Fibroblast of the aortic adventitia (primary cell): ENCODE measurements around the gene NEAT1. TPM values are rescaled to one million over a fixed set of nuclear protein-coding genes. Genes with fewer than 3 reads are reported as not detected.

ENCODE experiments used
- DNase-seq: peaks from one replicate; pipeline ENCODE4 v3.0.0-alpha.2; 2010; ENCODE audit warnings: low read depth
- H3K4me3 ChIP-seq: 2 replicates; pipeline ENCODE4 v1.5.1; 2011; ENCODE audit warnings: low read depth, mild to moderate bottlenecking, control low read depth, low read length, moderate library complexity
- total RNA-seq: library from RNA; depleted of rRNA; stranded (reverse); fragments of >200 nt; gene quantifications from 2 replicates; pipeline ENCODE4 v1.2.3, GENCODE V29; 2012; ENCODE audit warnings: low replicate concordance
- TF ChIP-seq, protein P1 (sequence below): IDR thresholded peaks from 2 replicates; pipeline ENCODE4 v1.5.1; 2011; ENCODE audit warnings: mild to moderate bottlenecking, low read length, control low read depth, inconsistent platforms; ENCODE audit not compliant: insufficient read depth

The NEAT1 gene
- total RNA-seq, 1 donor: 527 TPM

DNA sequence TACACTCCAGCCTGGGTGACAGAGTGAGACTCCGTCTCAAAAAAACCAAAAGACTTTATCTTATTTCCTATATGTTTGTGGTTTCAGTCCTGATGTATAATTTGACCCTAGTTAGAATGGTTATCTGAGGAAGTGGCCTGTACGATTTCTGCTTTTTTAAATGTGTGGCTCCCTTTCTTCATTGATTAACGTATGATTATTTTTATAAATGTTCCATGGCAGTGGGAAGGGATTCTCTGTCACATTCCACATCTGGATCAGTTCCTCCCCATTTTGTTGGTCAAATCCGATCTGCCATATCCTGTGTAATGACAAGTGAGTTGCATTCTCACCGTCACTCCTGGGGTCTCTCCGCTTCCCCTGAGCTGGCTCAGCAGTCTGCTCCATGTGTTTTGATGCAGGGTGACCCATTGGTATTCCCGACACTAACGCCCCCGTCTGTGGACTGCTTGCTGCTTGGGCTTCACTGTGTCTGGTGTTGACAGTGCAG lies 20.3 kb downstream of the NEAT1 start:
- peak; percentile 44 for DNase-seq

DNA sequence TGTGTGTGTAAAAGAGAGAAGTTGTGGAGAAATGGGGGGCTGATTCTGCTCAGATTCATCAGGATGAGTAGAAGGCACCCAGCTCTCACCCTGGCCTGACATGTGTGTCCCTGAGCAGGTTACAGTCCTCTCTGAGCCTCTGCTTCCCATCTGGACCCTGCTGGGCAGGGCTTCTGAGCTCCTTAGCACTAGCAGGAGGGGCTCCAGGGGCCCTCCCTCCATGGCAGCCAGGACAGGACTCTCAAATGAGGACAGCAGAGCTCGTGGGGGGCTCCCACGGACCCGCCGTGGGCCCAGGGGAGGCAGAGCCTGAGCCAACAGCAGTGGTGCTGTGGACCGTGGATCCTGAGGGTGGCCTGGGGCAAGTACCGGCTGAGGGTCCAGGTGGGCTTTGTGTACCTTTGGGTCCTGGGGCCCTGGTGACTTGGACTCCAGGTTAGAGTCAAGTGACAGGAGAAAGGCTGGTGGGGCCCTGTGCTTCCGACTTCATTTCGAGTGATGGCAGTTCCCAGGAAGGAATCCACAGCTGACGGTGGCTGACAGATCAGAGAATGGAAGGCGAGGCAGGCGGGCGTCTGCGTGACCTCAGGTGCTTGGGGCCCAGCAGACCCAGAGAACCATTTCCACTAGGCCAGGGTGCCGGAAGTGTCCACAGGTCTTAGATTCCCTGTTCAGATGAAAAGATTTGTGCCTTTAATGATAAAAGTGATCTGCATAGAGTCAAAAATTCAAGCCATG lies 21.9 kb downstream of the NEAT1 start:
- TF ChIP-seq, protein P1, sequence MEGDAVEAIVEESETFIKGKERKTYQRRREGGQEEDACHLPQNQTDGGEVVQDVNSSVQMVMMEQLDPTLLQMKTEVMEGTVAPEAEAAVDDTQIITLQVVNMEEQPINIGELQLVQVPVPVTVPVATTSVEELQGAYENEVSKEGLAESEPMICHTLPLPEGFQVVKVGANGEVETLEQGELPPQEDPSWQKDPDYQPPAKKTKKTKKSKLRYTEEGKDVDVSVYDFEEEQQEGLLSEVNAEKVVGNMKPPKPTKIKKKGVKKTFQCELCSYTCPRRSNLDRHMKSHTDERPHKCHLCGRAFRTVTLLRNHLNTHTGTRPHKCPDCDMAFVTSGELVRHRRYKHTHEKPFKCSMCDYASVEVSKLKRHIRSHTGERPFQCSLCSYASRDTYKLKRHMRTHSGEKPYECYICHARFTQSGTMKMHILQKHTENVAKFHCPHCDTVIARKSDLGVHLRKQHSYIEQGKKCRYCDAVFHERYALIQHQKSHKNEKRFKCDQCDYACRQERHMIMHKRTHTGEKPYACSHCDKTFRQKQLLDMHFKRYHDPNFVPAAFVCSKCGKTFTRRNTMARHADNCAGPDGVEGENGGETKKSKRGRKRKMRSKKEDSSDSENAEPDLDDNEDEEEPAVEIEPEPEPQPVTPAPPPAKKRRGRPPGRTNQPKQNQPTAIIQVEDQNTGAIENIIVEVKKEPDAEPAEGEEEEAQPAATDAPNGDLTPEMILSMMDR: no peak
- H3K4me3 ChIP-seq: no peak overlapping the region
- DNase-seq: no peak

More for the DNA sequence above, 20.3 kb downstream of the NEAT1 start:
- peak overlapping the region; percentile 7 for H3K4me3 ChIP-seq
- TF ChIP-seq, protein P1: no peak

DNA sequence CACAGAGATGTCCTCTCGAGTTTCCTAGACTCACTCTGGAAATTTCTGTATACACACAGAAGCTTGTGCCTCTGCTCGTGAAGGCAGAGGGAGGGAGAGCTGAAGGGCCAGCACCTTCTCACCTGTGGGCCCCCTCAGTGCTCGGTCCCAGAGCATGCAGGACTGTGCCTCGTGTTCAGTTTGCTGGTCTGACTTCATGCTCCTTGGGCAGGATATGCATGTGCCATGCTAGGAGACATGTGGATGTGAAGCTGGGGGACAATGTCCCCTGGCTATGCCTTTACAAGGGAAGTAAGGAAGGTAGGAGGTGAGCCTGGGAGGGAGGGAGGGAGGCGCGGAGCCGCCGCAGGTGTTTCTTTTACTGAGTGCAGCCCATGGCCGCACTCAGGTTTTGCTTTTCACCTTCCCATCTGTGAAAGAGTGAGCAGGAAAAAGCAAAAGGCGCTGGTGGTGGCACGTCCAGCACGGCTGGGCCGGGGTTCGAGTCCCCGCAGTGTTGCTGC lies 22.6 kb downstream of the NEAT1 start:
- no peak for DNase-seq
- TF ChIP-seq, protein P1: no peak
- no peak overlapping the region for H3K4me3 ChIP-seq

DNA sequence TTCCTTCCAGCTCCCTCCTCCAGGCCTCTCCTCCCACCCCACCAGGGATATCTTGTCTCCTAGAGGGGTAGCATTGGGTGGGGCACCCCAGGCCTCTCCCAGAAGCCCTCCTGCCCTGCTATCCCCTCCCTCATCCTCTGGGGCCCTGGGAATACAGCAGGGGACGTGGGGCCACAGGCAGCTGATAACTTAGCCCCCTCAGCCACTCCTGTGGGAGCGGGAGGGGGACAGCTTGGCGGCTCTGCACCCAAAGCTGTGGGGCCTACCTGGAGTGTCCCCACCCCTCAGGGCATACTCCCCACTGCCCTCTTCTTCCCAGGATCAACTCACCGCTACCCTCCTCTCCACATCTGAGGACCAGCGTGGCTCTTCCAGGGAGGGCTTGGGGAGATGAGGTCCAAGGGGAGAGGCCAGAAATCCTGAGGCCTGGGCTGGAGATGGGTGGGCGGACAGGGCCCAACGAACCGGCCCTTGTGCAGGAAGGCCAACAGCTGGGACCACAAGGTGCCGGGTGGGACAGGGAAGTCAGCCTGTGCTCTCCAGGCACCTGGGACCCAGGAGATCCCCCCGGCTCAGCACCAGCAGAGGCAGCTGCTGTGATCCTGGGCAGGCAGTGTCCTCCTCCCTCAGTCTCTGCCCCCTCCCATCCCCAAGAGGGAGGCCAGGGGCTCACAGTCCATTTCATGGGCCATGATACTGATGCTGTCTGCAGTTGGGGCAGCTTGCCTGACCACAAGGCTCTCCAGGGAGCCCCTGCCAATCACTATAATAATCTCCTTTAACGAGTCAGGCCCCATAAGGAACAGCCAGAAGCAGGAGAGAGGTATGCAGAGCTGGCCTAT lies 23.2 kb downstream of the NEAT1 start:
- DNase-seq: peak; percentile 41
- peak overlapping the region; percentile 3 for H3K4me3 ChIP-seq
- TF ChIP-seq, protein P1: no peak

DNA sequence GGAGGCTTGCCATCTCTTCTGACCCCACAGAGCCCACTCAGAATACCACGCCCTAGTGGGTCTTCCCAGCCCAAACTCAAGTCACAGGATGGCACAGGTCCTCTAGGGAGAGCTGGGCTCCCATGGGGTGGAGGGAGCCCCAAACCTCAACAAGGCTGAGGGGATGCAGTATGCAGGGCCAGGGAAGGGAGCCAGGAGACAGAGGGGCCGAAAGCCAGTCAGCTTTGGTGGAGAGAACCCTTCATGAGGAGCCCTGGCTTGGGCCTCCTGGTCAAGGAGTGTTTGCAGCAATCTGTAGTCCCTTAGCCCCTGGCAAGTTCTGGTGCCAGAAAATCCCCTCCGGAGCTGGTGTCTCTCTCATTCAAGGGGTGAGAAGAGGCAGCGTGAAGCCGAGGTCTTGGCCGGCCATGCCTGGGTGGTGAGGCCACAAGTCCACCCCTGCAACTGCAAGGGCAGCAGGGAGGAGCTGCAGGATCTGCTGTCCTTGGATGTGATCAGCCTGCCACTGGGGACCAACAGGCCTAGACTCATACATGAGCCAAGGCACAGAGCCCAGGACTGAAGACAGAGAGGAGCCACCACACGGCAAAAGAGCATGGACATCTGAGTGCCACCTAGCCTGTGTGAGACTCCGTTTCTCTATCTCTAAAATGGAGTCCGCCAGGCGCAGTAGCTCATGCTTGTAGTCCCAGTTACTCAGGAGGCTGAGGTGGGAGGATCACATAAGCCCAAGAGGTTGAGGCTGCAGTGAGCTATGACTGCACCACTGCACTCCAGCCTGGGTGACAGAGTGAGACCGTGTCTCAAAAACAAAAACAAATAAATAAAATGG lies 24.1 kb downstream of the NEAT1 start:
- TF ChIP-seq, protein P1: no peak
- peak; percentile 47 for DNase-seq

DNA sequence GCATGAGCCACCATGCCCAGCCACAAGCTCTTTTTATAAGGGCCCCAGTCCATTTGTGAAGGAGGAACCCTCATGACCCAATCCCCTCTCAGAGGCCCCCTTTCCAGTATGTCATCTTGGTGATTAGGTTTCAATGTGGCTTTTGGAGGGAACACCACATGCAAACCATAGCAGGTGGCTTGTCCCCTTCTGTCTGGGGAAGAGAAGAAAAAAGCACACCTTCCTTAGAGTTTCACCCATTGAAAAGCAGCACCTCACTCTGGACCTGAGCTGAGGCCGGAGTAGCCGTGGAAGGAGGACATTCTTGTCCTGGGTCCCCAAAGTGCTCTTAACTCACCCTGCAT lies 25.4 kb downstream of the NEAT1 start:
- DNase-seq: peak; percentile 43
- H3K4me3 ChIP-seq: no peak overlapping the region
- TF ChIP-seq, protein P1: no peak

More for the DNA sequence above, 24.1 kb downstream of the NEAT1 start:
- H3K4me3 ChIP-seq: no peak overlapping the region
